IMR-90 (cell line): ENCODE measurements around the gene DNAH5. TPM values are rescaled to one million over a fixed set of nuclear protein-coding genes. Genes with fewer than 3 reads are reported as not detected.

Source experiments
- ATAC-seq: fragments of 200-7000 bp; cut with Tn5 transposase; 2 replicates; pipeline ENCODE4 v1.9.1; 2020; ENCODE audit warnings: low read depth, mild to moderate bottlenecking, moderate library complexity
- BruUV-seq: library from RNA; stranded (reverse); fragments of 400-500 nt; replicated peaks from 2 replicates; lab custom pipeline; 2021; lab: Mats Ljungman, UMichigan
- CTCF ChIA-PET: fragments of 300-600 bp; formaldehyde crosslinking; extraction: SDS; loops from one replicate; lab custom pipeline; 2021; ENCODE audit warnings: antibody characterized with exemption; lab: Yijun Ruan, JAX
- POLR2A ChIA-PET: fragments of 300-600 bp; sonication (Branson Sonifier 250); formaldehyde crosslinking; loops from one replicate; lab custom pipeline; 2022; ENCODE audit warnings: antibody characterized with exemption; ENCODE audit not compliant: unreplicated experiment; lab: Charles Lee
- DNase-seq: peaks from one replicate; pipeline ENCODE4 v3.0.0; 2013
- H2AFZ ChIP-seq: replicated peaks from 2 replicates; pipeline ENCODE3; 2013; ENCODE audit warnings: low read length, mild to moderate bottlenecking; ENCODE audit not compliant: poor library complexity
- H2AK5ac ChIP-seq: 2 replicates; pipeline ENCODE4 v1.6.1; 2013; ENCODE audit warnings: low read depth, low read length, inconsistent platforms
- H2AK9ac ChIP-seq: replicated peaks from 2 replicates; pipeline ENCODE3; 2013; ENCODE audit warnings: mild to moderate bottlenecking, low read depth, low read length, moderate library complexity; ENCODE audit not compliant: poor library complexity
- H2BK120ac ChIP-seq: 2 replicates; pipeline ENCODE4 v1.6.1; 2013; ENCODE audit warnings: low read depth, low read length, inconsistent platforms
- H2BK15ac ChIP-seq: 3 replicates; pipeline ENCODE4 v1.6.1; 2013; ENCODE audit warnings: low read depth, low read length, inconsistent platforms
- H2BK20ac ChIP-seq: 2 replicates; pipeline ENCODE4 v1.6.1; 2013; ENCODE audit warnings: low read depth, mild to moderate bottlenecking, inconsistent platforms, low read length, moderate library complexity
- H2BK5ac ChIP-seq: 2 replicates; pipeline ENCODE4 v1.6.1; 2013; ENCODE audit warnings: mild to moderate bottlenecking, low read depth, low read length, inconsistent platforms; ENCODE audit not compliant: poor library complexity, severe bottlenecking
- H3K14ac ChIP-seq: replicated peaks from 2 replicates; pipeline ENCODE4 v1.6.1; 2013; ENCODE audit warnings: low read depth, low read length, inconsistent platforms
- H3K18ac ChIP-seq: 2 replicates; pipeline ENCODE4 v1.6.1; 2013; ENCODE audit warnings: low read depth, low read length, control low read depth
- H3K23ac ChIP-seq: 2 replicates; pipeline ENCODE4 v1.6.1; 2013; ENCODE audit warnings: low read depth, low read length, inconsistent platforms
- H3K27ac ChIP-seq: 2 replicates; pipeline ENCODE4 v1.5.1; 2013; ENCODE audit warnings: mild to moderate bottlenecking, control low read depth, low read length; ENCODE audit not compliant: insufficient read depth
- H3K27me3 ChIP-seq: 2 replicates; pipeline ENCODE4 v1.6.1; 2013; ENCODE audit warnings: low read length; ENCODE audit not compliant: control insufficient read depth, insufficient read depth
- H3K36me3 ChIP-seq: 2 replicates; pipeline ENCODE4 v1.6.1; 2013; ENCODE audit warnings: low read length, mixed read lengths; ENCODE audit not compliant: control insufficient read depth, insufficient read depth
- H3K4ac ChIP-seq: 2 replicates; pipeline ENCODE4 v1.6.1; 2013; ENCODE audit warnings: low read depth, low read length, inconsistent platforms
- H3K4me1 ChIP-seq: 2 replicates; pipeline ENCODE4 v1.6.1; 2013; ENCODE audit warnings: low read length, mixed read lengths; ENCODE audit not compliant: control insufficient read depth, insufficient read depth
- H3K4me2 ChIP-seq: 2 replicates; pipeline ENCODE4 v1.6.1; 2013; ENCODE audit warnings: low read depth, mild to moderate bottlenecking, control low read depth, low read length, moderate library complexity
- H3K4me3 ChIP-seq: 2 replicates; pipeline ENCODE4 v1.5.1; 2013; ENCODE audit warnings: low read depth, mild to moderate bottlenecking, control low read depth, low read length, moderate library complexity; ENCODE audit not compliant: insufficient read depth
- H3K56ac ChIP-seq: 2 replicates; pipeline ENCODE4 v1.6.1; 2013; ENCODE audit warnings: low read length, inconsistent platforms; ENCODE audit not compliant: insufficient read depth; ENCODE audit errors: extremely low read depth
- H3K79me1 ChIP-seq, 2 experiments: 2 replicates each; pipeline ENCODE4 v1.6.1; 2013; ENCODE audit warnings: low read length in 2 of 2, inconsistent platforms in 1 of 2, low read depth in 1 of 2
- H3K9ac ChIP-seq: 2 replicates; pipeline ENCODE4 v1.6.1; 2013; ENCODE audit warnings: low read depth, low read length, control low read depth
- H3K9me1 ChIP-seq: 2 replicates; pipeline ENCODE4 v1.6.1; 2013; ENCODE audit warnings: low read length, inconsistent platforms; ENCODE audit not compliant: insufficient read depth
- H3K9me3 ChIP-seq: 2 replicates; pipeline ENCODE4 v1.6.1; 2013; ENCODE audit warnings: low read length; ENCODE audit not compliant: control insufficient read depth, insufficient read depth
- H4K20me1 ChIP-seq: 2 replicates; pipeline ENCODE4 v1.6.1; 2013; ENCODE audit warnings: low read length, inconsistent platforms; ENCODE audit not compliant: insufficient read depth
- H4K5ac ChIP-seq: 2 replicates; pipeline ENCODE4 v1.6.1; 2013; ENCODE audit warnings: mild to moderate bottlenecking, low read depth, low read length, control low read depth
- H4K8ac ChIP-seq, 2 experiments: 2 replicates each; pipeline ENCODE4 v1.6.1; 2013; ENCODE audit warnings: low read depth in 2 of 2, low read length in 2 of 2, control low read depth in 1 of 2, inconsistent platforms in 1 of 2
- H4K91ac ChIP-seq: 2 replicates; pipeline ENCODE4 v1.6.1; 2013; ENCODE audit warnings: low read depth, low read length, inconsistent platforms; ENCODE audit not compliant: insufficient read depth
- BHLHE40 ChIP-seq: fragments of 150-350 bp; IDR thresholded peaks from 2 replicates; pipeline ENCODE4 v1.6.1; 2016; ENCODE audit warnings: mild to moderate bottlenecking, low read depth, low read length
- CTCF ChIP-seq: conservative IDR thresholded peaks from 2 replicates; pipeline ENCODE4 v1.5.1; 2012; ENCODE audit warnings: mild to moderate bottlenecking, low read depth, low read length, improper control_type of control experiment
- ELK1 ChIP-seq: fragments of 150-350 bp; IDR thresholded peaks from 2 replicates; pipeline ENCODE4 v1.6.1; 2016; ENCODE audit warnings: low read depth, mild to moderate bottlenecking, low read length, moderate library complexity, borderline replicate concordance
- FOS ChIP-seq: fragments of 150-350 bp; IDR thresholded peaks from 2 replicates; pipeline ENCODE4 v1.6.1; 2016; ENCODE audit warnings: low read depth, low read length
- MAFK ChIP-seq: IDR thresholded peaks from 2 replicates; pipeline ENCODE4 v1.6.1; 2012; ENCODE audit warnings: low read depth, low read length, improper control_type of control experiment
- MAZ ChIP-seq: IDR thresholded peaks from 2 replicates; pipeline ENCODE4 v1.6.1; 2012; ENCODE audit warnings: low read depth, mild to moderate bottlenecking, low read length, improper control_type of control experiment, moderate library complexity, borderline replicate concordance
- MXI1 ChIP-seq: IDR thresholded peaks from 2 replicates; pipeline ENCODE4 v1.6.1; 2012; ENCODE audit warnings: low read depth, mild to moderate bottlenecking, low read length, moderate library complexity, borderline replicate concordance
- NFE2L2 ChIP-seq: fragments of 150-350 bp; IDR thresholded peaks from 2 replicates; pipeline ENCODE4 v1.6.1; 2016; ENCODE audit warnings: low read depth, mild to moderate bottlenecking, low read length
- POLR2A ChIP-seq: IDR thresholded peaks from 2 replicates; pipeline ENCODE4 v1.6.1; 2012; ENCODE audit warnings: mild to moderate bottlenecking, low read depth, low read length
- RCOR1 ChIP-seq: IDR thresholded peaks from 2 replicates; pipeline ENCODE4 v1.6.1; 2012; ENCODE audit warnings: mild to moderate bottlenecking, low read length, improper control_type of control experiment; ENCODE audit not compliant: insufficient replicate concordance
- RFX5 ChIP-seq: IDR thresholded peaks from 2 replicates; pipeline ENCODE4 v1.8.0; 2012; ENCODE audit warnings: low read depth, mild to moderate bottlenecking, low read length, moderate library complexity
- WGBS, 2 experiments: methylation state at CpG; one replicate each; pipeline versions ENCODE4 v1.1.5 to v1.1.7; 2013; ENCODE audit warnings: missing lambda C conversion rate in 2 of 2; ENCODE audit not compliant: insufficient read length in 1 of 2; ENCODE audit errors: extremely low coverage in 2 of 2; 5-methylcytosine and 5-hydroxymethylcytosine counted together
- dilution Hi-C: fragments of 300-500 bp; cut with HindIII; formaldehyde crosslinking; loops from one replicate; pipeline ENCODE4 v1.14.3; 2018; ENCODE audit warnings: low sequenced_read_pairs; ENCODE audit not compliant: unreplicated experiment
- in situ Hi-C: fragments of 300-500 bp; cut with MboI; formaldehyde crosslinking; loops from 3 replicates; pipeline ENCODE4 v1.14.3; 2019; ENCODE audit warnings: low sequenced_read_pairs, inconsistent platforms, mixed read lengths
- intact Hi-C: fragments of 100-400 bp; cut with micrococcal nuclease; formaldehyde crosslinking; loops from 2 replicates; pipeline ENCODE4 v1.10.0; 2022
- polyA plus RNA-seq, 3 experiments: library from polyadenylated mRNA; depleted of rRNA; stranded (reverse); fragments of >200 nt; gene quantifications; 2 replicates each; pipeline ENCODE4 v1.2.3, GENCODE V29; 2012; ENCODE audit warnings: low replicate concordance in 1 of 3
- total RNA-seq: library from RNA; depleted of rRNA; stranded (reverse); fragments of >200 nt; gene quantifications from 2 replicates; pipeline ENCODE4 v1.2.3, GENCODE V29; 2012

Gene DNAH5
- total and polyA plus RNA-seq, 2 of the 4 experiments (the other 2 are of a cell fraction) = 1.9 to 4.3 TPM

- Histone ChIP-seq H3K4me1 (peaks cover 8% of the 10 kb centered on the region), H3K27me3 (no peaks in the 10 kb centered on the region), H3K9me1 (peaks cover 16% of the 10 kb centered on the region), H3K9ac (no peak overlapping the region), H3K4me3 (no peak overlapping the region), H4K8ac (no peak overlapping the region; a peak in 1 of 4 replicates), H2BK5ac (peak overlapping the region; percentile 41), H4K5ac (0 out of 2 replicates have a peak overlapping the region, but pooled peaks have one; percentile 5), H2BK15ac (peak overlapping the region; percentile 77; the same call in 1 of the 3 replicates), H3K4me2 (no peak overlapping the region), H3K56ac (no peak overlapping the region), H2AK5ac (peak overlapping the region; percentile 25; the same call in 1 of the 2 replicates), H4K91ac (peak overlapping the region; percentile 39; the same call in 1 of the 2 replicates), H3K23ac (peak overlapping the region; percentile 49; the same call in 1 of the 2 replicates), H3K18ac (peak overlapping the region; percentile 79), H3K27ac (no peak overlapping the region), H2BK120ac (peak overlapping the region; percentile 68; the same call in 1 of the 2 replicates), H2AFZ (peak overlapping the region; percentile 81), H2BK20ac (peak overlapping the region; percentile 89), H4K20me1 (no peaks in the 10 kb centered on the region), H3K14ac (peak overlapping the region; percentile 86; the same call in 1 of the 2 replicates), H3K36me3 (no peaks in the 10 kb centered on the region), H2AK9ac (no peak overlapping the region), H3K4ac (peak overlapping the region; percentile 83), H3K9me3 (no peaks in the 10 kb centered on the region), H3K79me1 (no peaks in the 10 kb centered on the region)
- in situ Hi-C loops = no loop called here
- TF ChIP-seq MXI1 = no peak
- no peak for TF ChIP-seq ELK1
- no peak for TF ChIP-seq MAFK
- no peak for TF ChIP-seq BHLHE40
- no peak for TF ChIP-seq NFE2L2
- TF ChIP-seq FOS = no peak
- TF ChIP-seq RCOR1 = no peak
- TF ChIP-seq CTCF = no peak
- no peak for TF ChIP-seq POLR2A
- no peak for TF ChIP-seq RFX5
- TF ChIP-seq MAZ = no peak
- POLR2A ChIA-PET = no interaction called here
- ATAC-seq (no peak), DNase-seq (peak; percentile 63)
- CTCF ChIA-PET = interaction anchor here (0.8 to 1.6 kb wide), 2 partner anchors 104 to 181 kb away, joined by 3 to 13 read pairs; no protein-coding TSS in a partner anchor
- BruUV-seq = no TSS peak
- dilution Hi-C loops = no loop called here
- whole genome bisulfite sequencing, 2 experiments = no CpG with 5 or more reads among the region's 3 CpGs
- intact Hi-C loops = no loop called here
Observed at GRCh38 chr5:13659391-13659790, 285.1 kb downstream of the DNAH5 start.
